Myocyte (in vitro differentiated cells): ENCODE data around the gene PRRC2A. TPM values are rescaled to one million over a fixed set of nuclear protein-coding genes. Genes with fewer than 3 reads are reported as not detected.
A peak's percentile ranks its signal among the peaks of the same experiment; 100 is the strongest.

Experiments
- DNase-seq: peaks from one replicate; pipeline ENCODE4 v3.0.0-alpha.2; 2012; ENCODE audit warnings: low read depth
- polyA plus RNA-seq: library from polyadenylated mRNA; unstranded; fragments of >200 nt; gene quantifications from one replicate; pipeline ENCODE4 v1.2.1, GENCODE V29; 2012; ENCODE audit warnings: missing spikeins
- total RNA-seq: library from RNA; depleted of rRNA; stranded (reverse); fragments of >200 nt; gene quantifications from 2 replicates; pipeline ENCODE4 v1.2.3, GENCODE V29; 2014

PRRC2A gene
- total RNA-seq = 77.2 and 85.9 TPM in 2 replicates
- polyA plus RNA-seq = 112 TPM

- no peak for DNase-seq
Observed at GRCh38 chr6:31620586-31621319, at the start of gene PRRC2A. TSS of gene PRRC2A (plus strand) at chr6:31620715. CDS start at chr6:31622790, 2,075 bp downstream.

- DNase-seq = no peak
Observed at GRCh38 chr6:31572041-31572911, 48.2 kb upstream of the PRRC2A start, which contains the start of gene LTA. TSS of gene LTA (plus strand) at chr6:31572289. CDS start at chr6:31572743, 454 bp downstream.

GRCh38 chr6:31573239-31574105 is 47.0 kb upstream of the PRRC2A start:
- no peak for DNase-seq

- no peak for DNase-seq
Observed at GRCh38 chr6:31574106-31575061, 46.1 kb upstream of the PRRC2A start.

DNA sequence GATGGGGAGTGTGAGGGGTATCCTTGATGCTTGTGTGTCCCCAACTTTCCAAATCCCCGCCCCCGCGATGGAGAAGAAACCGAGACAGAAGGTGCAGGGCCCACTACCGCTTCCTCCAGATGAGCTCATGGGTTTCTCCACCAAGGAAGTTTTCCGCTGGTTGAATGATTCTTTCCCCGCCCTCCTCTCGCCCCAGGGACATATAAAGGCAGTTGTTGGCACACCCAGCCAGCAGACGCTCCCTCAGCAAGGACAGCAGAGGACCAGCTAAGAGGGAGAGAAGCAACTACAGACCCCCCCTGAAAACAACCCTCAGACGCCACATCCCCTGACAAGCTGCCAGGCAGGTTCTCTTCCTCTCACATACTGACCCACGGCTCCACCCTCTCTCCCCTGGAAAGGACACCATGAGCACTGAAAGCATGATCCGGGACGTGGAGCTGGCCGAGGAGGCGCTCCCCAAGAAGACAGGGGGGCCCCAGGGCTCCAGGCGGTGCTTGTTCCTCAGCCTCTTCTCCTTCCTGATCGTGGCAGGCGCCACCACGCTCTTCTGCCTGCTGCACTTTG is 45.1 kb upstream of the PRRC2A start, which contains the start of gene TNF:
TSS of gene TNF (plus strand) at position 231 of the 567 bp plus-strand sequence. CDS start at position 408, 177 bp downstream.
- no peak for DNase-seq

DNA sequence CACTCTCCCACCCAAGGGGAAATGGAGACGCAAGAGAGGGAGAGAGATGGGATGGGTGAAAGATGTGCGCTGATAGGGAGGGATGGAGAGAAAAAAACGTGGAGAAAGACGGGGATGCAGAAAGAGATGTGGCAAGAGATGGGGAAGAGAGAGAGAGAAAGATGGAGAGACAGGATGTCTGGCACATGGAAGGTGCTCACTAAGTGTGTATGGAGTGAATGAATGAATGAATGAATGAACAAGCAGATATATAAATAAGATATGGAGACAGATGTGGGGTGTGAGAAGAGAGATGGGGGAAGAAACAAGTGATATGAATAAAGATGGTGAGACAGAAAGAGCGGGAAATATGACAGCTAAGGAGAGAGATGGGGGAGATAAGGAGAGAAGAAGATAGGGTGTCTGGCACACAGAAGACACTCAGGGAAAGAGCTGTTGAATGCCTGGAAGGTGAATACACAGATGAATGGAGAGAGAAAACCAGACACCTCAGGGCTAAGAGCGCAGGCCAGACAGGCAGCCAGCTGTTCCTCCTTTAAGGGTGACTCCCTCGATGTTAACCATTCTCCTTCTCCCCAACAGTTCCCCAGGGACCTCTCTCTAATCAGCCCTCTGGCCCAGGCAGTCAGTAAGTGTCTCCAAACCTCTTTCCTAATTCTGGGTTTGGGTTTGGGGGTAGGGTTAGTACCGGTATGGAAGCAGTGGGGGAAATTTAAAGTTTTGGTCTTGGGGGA is 44.4 kb upstream of the PRRC2A start:
- no peak for DNase-seq

- no peak for DNase-seq
Observed at GRCh38 chr6:31576897-31577578, 43.5 kb upstream of the PRRC2A start.

- no peak for DNase-seq
Observed at GRCh38 chr6:31577579-31577966, 42.9 kb upstream of the PRRC2A start.

DNA sequence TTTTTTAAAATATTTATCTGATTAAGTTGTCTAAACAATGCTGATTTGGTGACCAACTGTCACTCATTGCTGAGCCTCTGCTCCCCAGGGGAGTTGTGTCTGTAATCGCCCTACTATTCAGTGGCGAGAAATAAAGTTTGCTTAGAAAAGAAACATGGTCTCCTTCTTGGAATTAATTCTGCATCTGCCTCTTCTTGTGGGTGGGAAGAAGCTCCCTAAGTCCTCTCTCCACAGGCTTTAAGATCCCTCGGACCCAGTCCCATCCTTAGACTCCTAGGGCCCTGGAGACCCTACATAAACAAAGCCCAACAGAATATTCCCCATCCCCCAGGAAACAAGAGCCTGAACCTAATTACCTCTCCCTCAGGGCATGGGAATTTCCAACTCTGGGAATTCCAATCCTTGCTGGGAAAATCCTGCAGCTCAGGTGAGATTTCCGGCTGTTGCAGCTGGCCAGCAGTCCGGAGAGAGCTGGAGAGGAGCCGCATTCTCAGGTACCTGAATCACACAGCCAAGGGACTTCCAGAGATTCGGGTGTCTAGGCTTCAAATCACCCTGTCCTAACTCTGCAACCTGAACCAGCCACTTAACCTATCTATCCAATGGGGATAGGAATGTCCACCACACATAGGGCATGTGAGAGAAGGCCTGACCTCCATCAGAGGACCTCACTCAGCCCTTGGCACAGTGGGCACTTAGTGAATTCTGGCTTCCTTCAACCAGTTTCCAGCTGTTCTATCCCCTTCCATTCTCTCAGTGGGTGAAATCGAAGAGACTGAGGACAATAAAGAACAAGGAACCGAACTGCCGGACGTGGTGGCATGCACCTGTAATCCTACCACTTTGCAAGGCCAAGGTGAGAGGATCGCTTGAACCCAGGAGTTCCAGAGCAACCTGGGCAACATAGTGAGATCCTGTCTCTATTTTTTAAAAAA is 42.1 kb upstream of the PRRC2A start:
- DNase-seq = no peak

DNA sequence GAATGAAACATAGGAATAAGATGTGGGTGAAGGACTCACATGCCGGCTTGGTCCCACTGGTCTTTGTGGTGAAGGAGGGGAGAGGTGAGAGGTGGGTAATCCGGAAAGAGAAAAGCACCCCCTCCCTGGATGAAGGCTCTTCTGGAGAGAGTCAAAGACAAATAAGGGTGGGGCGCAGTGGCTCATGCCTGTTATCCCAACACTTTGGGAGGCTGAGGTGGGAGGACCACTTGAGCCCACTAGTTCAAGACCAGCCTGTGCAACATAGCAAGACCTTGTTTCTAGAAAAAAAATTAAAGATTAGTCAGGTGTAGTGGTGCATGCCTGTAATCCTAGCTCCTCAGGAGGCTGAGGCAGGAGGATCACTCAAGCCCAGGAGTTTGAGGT is 41.4 kb upstream of the PRRC2A start:
- DNase-seq = no peak

DNA sequence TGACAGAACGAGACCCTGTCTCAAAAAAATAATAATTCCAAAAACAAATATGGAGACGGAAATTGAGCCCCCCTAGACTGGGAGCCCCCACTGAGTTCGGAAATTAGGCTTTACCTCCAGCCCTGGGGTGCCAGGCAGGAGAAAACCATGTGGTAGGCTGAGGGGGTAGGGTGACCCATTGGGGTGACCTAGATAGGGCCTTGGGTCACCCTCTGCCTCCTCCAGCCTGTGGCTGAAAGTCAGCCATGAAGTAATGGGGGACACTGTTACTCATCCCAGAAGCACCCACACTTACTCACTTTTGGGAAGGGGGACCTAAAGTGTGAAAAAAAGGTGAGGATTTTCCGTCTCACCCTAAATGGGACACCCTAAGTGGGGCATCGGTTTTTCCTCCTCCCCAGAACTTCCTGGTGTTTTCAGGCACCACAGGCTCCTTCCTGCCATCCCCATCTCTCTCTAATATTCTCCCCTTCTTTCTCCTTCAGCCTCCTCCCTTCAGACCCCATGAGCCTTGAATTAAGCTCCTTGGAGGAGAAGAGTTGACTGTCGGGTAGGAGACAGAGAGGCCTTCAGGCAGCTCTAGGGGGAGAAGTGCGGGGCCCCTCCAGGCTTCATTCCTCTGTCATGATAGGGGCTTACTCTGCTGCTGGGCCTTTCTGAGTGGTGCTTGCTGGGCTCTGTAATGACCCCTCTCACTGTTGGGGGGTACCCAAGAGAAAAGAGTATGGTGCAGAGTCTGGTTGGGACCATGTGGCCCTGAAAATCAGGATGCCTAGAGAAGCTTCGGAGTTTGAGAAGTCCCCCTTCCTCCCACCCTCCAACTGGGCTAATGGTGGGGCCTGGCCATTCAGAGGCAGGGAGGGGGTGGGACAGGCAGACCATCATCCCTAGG is 40.7 kb upstream of the PRRC2A start:
- DNase-seq = no peak

DNA sequence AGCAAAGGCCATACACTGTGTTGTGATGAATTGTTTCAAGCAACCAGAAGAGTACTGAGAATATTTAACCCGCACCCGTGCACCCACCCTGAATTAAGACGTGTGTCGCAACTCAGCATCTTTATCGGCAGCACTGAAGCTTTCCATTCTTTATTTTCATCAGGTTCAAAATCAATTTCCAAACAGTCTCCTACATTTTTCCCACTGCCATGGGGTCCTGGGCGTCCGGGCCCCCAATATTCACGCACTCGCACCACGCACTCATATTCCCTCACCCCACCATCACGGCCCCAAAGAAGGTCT is 40.1 kb upstream of the PRRC2A start:
- DNase-seq = no peak

- peak; percentile 82 for DNase-seq
Observed at GRCh38 chr6:31580807-31581433, 39.6 kb upstream of the PRRC2A start.

- no peak for DNase-seq
Observed at GRCh38 chr6:31581434-31582229, 38.9 kb upstream of the PRRC2A start.

- DNase-seq = no peak
Observed at GRCh38 chr6:31582230-31582643, 38.3 kb upstream of the PRRC2A start, which contains the start of gene LTB. TSS of gene LTB (minus strand) at chr6:31582424. CDS start at chr6:31582417, 7 bp downstream.
